A673 (cell line): ENCODE results near the gene KCNAB2.

ENCODE experiments used
- EZH2 ChIP-seq: fragments of 200-600 bp; sonication (generic); IDR thresholded peaks from 2 replicates; pipeline ENCODE4 v1.6.1; 2017; ENCODE audit warnings: borderline replicate concordance, low read depth, mild to moderate bottlenecking, mixed read lengths, antibody characterized with exemption, low read length; ENCODE audit not compliant: poor library complexity, severe bottlenecking
- TF ChIP-seq, protein P1 (sequence below): fragments of 300-800, 200-600 bp; sonication (generic); conservative IDR thresholded peaks from 2 replicates; pipeline ENCODE4 v1.5.1; 2017; ENCODE audit warnings: low read depth, mild to moderate bottlenecking, antibody characterized with exemption, low read length, moderate library complexity, mixed read lengths

GRCh38 chr1:6087377-6087772, 41.7 kb downstream of the KCNAB2 start:
- TF ChIP-seq, protein P1, sequence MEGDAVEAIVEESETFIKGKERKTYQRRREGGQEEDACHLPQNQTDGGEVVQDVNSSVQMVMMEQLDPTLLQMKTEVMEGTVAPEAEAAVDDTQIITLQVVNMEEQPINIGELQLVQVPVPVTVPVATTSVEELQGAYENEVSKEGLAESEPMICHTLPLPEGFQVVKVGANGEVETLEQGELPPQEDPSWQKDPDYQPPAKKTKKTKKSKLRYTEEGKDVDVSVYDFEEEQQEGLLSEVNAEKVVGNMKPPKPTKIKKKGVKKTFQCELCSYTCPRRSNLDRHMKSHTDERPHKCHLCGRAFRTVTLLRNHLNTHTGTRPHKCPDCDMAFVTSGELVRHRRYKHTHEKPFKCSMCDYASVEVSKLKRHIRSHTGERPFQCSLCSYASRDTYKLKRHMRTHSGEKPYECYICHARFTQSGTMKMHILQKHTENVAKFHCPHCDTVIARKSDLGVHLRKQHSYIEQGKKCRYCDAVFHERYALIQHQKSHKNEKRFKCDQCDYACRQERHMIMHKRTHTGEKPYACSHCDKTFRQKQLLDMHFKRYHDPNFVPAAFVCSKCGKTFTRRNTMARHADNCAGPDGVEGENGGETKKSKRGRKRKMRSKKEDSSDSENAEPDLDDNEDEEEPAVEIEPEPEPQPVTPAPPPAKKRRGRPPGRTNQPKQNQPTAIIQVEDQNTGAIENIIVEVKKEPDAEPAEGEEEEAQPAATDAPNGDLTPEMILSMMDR, result no peak
- TF ChIP-seq EZH2, result no peak
